Cardiac fibroblast (primary cell): ENCODE results near the gene TCF7L1.

Source experiments
- DNase-seq, 2 donors: peaks; one replicate each; pipeline versions ENCODE4 v3.0.0 to v3.0.0-alpha.2; 2010; ENCODE audit warnings: low read depth in 2 of 2
- H3K4me3 ChIP-seq, 2 donors: replicated peaks in 1 of 2; 1 replicate in 1 of 2; 2 replicates in 1 of 2; pipeline ENCODE4 v1.5.1; 2011; ENCODE audit warnings: low read depth in 2 of 2, low read length in 2 of 2, mild to moderate bottlenecking in 2 of 2, moderate library complexity in 1 of 2
- CTCF ChIP-seq: IDR thresholded peaks from one replicate; pipeline ENCODE4 v1.5.1; 2011; ENCODE audit warnings: low read depth, mild to moderate bottlenecking, low read length, inconsistent platforms

TCF7L1 gene

GRCh38 chr2:85185431-85185940 lies 52.3 kb downstream of the TCF7L1 start:
- no peak overlapping the region for H3K4me3 ChIP-seq
- DNase-seq = no peak
- no peak for TF ChIP-seq CTCF

GRCh38 chr2:85187069-85187468 lies 53.9 kb downstream of the TCF7L1 start:
- TF ChIP-seq CTCF = no peak

GRCh38 chr2:85188852-85189251 lies 55.7 kb downstream of the TCF7L1 start:
- TF ChIP-seq CTCF = no peak
- no peak for DNase-seq
- H3K4me3 ChIP-seq = no peak overlapping the region

More at GRCh38 chr2:85187069-85187468, 53.9 kb downstream of the TCF7L1 start:
- no peak for DNase-seq
- H3K4me3 ChIP-seq = no peak overlapping the region

- DNase-seq = no peak
- H3K4me3 ChIP-seq = no peak overlapping the region
- no peak for TF ChIP-seq CTCF
Measured at GRCh38 chr2:85189606-85190270, 56.5 kb downstream of the TCF7L1 start.

- no peak for DNase-seq
- no peak for TF ChIP-seq CTCF
- H3K4me3 ChIP-seq = no peak overlapping the region
Measured at GRCh38 chr2:85191157-85191556, 58.0 kb downstream of the TCF7L1 start.

GRCh38 chr2:85194780-85195480 lies 61.7 kb downstream of the TCF7L1 start:
- DNase-seq = no peak
- no peak for TF ChIP-seq CTCF
- H3K4me3 ChIP-seq = no peak overlapping the region
